Upper lobe of right lung (tissue), 1 donor: ENCODE data around the gene RANBP17. TPM values are rescaled to one million over a fixed set of nuclear protein-coding genes. Genes with fewer than 3 reads are reported as not detected.
"Not testable (repeated sequence)": the region's sequence is repeated elsewhere in the genome, so short reads cannot be mapped to it uniquely, and the experiment has no call there.

ENCODE experiments used
- ATAC-seq: fragments of 200-7000 bp; cut with Tn5 transposase; one replicate; pipeline ENCODE4 v1.9.1; 2020; ENCODE audit warnings: mild to moderate bottlenecking, moderate library complexity
- DNase-seq: peaks from one replicate; pipeline ENCODE4 v3.0.0-alpha.2; 2020
- H3K27ac ChIP-seq: fragments of 200-600 bp; one replicate; pipeline ENCODE4 v1.8.0; 2022
- H3K27me3 ChIP-seq: fragments of 200-600 bp; one replicate; pipeline ENCODE4 v1.8.0; 2022; ENCODE audit warnings: mild to moderate bottlenecking
- H3K36me3 ChIP-seq: fragments of 200-600 bp; one replicate; pipeline ENCODE4 v1.8.0; 2022
- H3K4me1 ChIP-seq: fragments of 200-600 bp; one replicate; pipeline ENCODE4 v1.8.0; 2022
- H3K4me3 ChIP-seq: fragments of 200-600 bp; one replicate; pipeline ENCODE4 v1.8.0; 2022; ENCODE audit warnings: mild to moderate bottlenecking
- H3K9me3 ChIP-seq: fragments of 200-600 bp; one replicate; pipeline ENCODE4 v1.8.0; 2022
- CTCF ChIP-seq: fragments of 200-600 bp; IDR thresholded peaks from one replicate; pipeline ENCODE4 v1.8.0; 2022; ENCODE audit warnings: antibody characterized with exemption
- intact Hi-C: fragments of 100-400 bp; cut with DNase I; formaldehyde crosslinking; loops from one replicate; pipeline ENCODE4 v1.11.0; 2022
- total RNA-seq: library from RNA; stranded (reverse); fragmentation: NEBNext Ultra II Directional; extraction: Animal tissue kit (Norgen Biotek cat#: 25700); gene quantifications from one replicate; pipeline ENCODE4 v1.2.1, GENCODE V29; 2021
- donor health status: DM: no; HTN: yes; CAD: no; lungs with severe emphysema.

Gene RANBP17
- total RNA-seq, 1 donor from 2014 or later = 17.8 TPM

- Histone ChIP-seq H3K9me3 (no peaks in the 10 kb centered on the region), H3K4me1 (no peaks in the 10 kb centered on the region), H3K27me3 (no peaks in the 10 kb centered on the region), H3K27ac (no peak overlapping the region), H3K36me3 (no peaks in the 10 kb centered on the region), H3K4me3 (no peak overlapping the region)
- no peak for DNase-seq
- no peak for TF ChIP-seq CTCF
- intact Hi-C loops = no loop called here
- no peak for ATAC-seq
Measured at GRCh38 chr5:170903075-170903474, 41.3 kb downstream of the RANBP17 start.

GRCh38 chr5:170907758-170908157, 45.9 kb downstream of the RANBP17 start:
- H3K4me1 ChIP-seq = no peaks in the 10 kb centered on the region
- DNase-seq = no peak
- H3K9me3 ChIP-seq = no peaks in the 10 kb centered on the region
- intact Hi-C loops = no loop called here
- no peaks in the 10 kb centered on the region for H3K36me3 ChIP-seq
- TF ChIP-seq CTCF = no peak
- H3K4me3 ChIP-seq = no peak overlapping the region
- ATAC-seq = no peak
- H3K27ac ChIP-seq = no peak overlapping the region
- no peaks in the 10 kb centered on the region for H3K27me3 ChIP-seq

GRCh38 chr5:170913573-170913972, 51.8 kb downstream of the RANBP17 start:
- ATAC-seq (no peak), DNase-seq (no peak)
- H3K4me1 ChIP-seq = no peaks in the 10 kb centered on the region
- no peaks in the 10 kb centered on the region for H3K9me3 ChIP-seq
- no peak for TF ChIP-seq CTCF
- H3K36me3 ChIP-seq = no peaks in the 10 kb centered on the region
- intact Hi-C loops = no loop called here
- no peaks in the 10 kb centered on the region for H3K27me3 ChIP-seq
- H3K27ac ChIP-seq = no peak overlapping the region
- H3K4me3 ChIP-seq = no peak overlapping the region

- Histone ChIP-seq H3K27ac (no peak overlapping the region), H3K4me3 (no peak overlapping the region), H3K4me1 (no peaks in the 10 kb centered on the region), H3K9me3 (no peaks in the 10 kb centered on the region), H3K27me3 (no peaks in the 10 kb centered on the region), H3K36me3 (no peaks in the 10 kb centered on the region)
- intact Hi-C loops = no loop called here
- ATAC-seq = no peak
- DNase-seq = no peak
- TF ChIP-seq CTCF = no peak
Measured at GRCh38 chr5:170917113-170917512, 55.3 kb downstream of the RANBP17 start.

GRCh38 chr5:170920196-170920595, 58.4 kb downstream of the RANBP17 start:
- Histone ChIP-seq H3K4me1 (no peaks in the 10 kb centered on the region), H3K4me3 (no peak overlapping the region), H3K27ac (no peak overlapping the region), H3K9me3 (no peaks in the 10 kb centered on the region), H3K27me3 (no peaks in the 10 kb centered on the region), H3K36me3 (no peaks in the 10 kb centered on the region)
- DNase-seq (no peak), ATAC-seq (no peak)
- no peak for TF ChIP-seq CTCF
- intact Hi-C loops = no loop called here

- H3K4me1 ChIP-seq, intact Hi-C loops, H3K4me3 ChIP-seq, H3K9me3 ChIP-seq, H3K36me3 ChIP-seq, ATAC-seq, DNase-seq, H3K27me3 ChIP-seq, H3K27ac ChIP-seq: not testable (repeated sequence)
Measured at GRCh38 chr5:170922331-170922730, 60.5 kb downstream of the RANBP17 start.
